ENCODE data around the gene SEH1L.

Gene SEH1L

DNA sequence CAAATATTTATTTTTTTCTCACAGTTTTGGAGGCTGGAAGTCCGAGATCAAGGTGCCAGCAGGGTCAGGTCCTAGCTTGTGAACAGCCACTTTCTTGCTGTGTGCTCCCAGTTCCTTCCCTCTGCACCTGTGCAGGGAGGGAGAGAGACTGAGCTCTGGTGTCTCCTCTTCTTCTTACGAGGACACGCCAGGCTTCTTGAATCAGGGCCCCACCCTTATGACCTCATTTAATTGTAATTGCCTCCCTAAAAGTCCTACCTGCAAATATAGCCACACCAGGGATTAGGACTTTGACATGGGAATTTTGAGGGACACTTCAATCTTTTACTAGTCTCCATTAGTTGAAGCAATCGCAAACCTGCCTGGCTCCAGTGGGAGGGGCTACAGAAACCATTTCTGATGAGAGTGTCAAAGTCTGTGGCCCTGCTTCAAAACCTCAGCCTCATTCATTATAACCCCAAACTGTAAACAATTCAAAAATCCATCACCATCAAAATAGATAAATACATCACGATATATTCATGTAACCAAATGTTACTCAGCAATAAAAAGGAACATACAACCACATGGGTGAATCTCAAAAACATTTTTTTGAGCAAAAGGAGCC, 18.2 kb upstream of the SEH1L start:
- H3K27ac ChIP-seq: no peak overlapping the region
- TF ChIP-seq, protein P1, sequence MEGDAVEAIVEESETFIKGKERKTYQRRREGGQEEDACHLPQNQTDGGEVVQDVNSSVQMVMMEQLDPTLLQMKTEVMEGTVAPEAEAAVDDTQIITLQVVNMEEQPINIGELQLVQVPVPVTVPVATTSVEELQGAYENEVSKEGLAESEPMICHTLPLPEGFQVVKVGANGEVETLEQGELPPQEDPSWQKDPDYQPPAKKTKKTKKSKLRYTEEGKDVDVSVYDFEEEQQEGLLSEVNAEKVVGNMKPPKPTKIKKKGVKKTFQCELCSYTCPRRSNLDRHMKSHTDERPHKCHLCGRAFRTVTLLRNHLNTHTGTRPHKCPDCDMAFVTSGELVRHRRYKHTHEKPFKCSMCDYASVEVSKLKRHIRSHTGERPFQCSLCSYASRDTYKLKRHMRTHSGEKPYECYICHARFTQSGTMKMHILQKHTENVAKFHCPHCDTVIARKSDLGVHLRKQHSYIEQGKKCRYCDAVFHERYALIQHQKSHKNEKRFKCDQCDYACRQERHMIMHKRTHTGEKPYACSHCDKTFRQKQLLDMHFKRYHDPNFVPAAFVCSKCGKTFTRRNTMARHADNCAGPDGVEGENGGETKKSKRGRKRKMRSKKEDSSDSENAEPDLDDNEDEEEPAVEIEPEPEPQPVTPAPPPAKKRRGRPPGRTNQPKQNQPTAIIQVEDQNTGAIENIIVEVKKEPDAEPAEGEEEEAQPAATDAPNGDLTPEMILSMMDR (conservative IDR thresholded peaks at IDR 0.05): no peak

DNA sequence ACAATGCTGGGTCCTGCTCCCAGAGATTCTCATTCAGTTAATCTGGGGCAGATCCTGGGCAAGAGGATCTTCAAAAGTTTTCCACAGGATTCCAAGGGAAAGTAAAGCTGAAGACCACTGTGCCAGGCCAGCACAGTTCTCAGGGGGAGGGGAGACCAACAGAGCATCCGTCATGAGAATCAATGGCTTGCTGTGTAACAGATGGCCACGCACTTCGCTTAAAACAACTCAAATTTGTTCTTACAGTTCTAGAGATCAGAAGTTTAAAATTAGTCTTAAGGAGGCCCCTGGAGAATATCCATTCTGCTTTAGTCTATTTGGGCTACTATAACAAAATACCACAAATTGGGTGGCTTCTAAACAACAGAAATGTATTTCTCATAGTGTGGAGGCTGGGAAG, 17.4 kb upstream of the SEH1L start:
- TF ChIP-seq, protein P1 (conservative IDR thresholded peaks at IDR 0.05): no peak
- no peak overlapping the region for H3K27ac ChIP-seq

DNA sequence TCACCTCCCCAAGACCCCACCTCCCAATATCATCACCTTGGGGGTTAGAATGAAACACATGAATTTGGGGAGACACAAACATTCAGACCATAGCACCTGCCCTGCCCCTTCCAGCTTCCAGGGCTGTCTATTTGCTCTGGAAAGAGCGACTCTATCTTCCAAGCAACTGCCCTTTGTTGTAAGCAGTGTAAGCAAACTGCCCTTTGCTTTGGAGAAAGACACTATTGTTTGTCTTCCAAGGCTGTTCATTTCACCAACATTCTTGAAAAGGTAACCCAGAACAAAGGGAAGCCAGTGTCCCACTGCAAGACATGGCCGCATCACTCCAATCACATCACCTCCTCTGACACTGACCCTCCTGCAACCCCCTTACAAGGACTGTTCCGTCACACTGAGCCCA, 16.9 kb upstream of the SEH1L start:
- no peak overlapping the region for H3K27ac ChIP-seq
- TF ChIP-seq, protein P1 (conservative IDR thresholded peaks at IDR 0.05): no peak

DNA sequence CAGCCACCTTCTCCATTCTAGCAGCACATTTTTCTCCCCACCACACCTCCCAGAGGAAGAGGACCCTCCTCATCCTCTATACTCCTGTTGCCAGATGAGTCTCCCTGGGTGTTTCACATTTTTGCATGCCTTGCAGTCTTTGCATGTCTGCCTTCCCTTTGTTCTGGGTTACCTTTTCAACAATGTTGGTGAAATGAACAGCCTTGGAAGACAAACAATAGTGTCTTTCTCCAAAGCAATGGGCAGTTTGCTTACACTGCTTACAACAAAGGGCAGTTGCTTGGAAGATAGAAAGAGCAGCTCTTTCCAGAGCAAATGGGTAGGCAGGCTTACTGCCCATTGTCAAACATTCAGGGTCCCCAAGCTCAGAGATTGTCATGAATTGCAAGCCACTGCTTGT, 14.5 kb upstream of the SEH1L start:
- TF ChIP-seq, protein P1 (conservative IDR thresholded peaks at IDR 0.05): no peak
- H3K27ac ChIP-seq: no peak overlapping the region

DNA sequence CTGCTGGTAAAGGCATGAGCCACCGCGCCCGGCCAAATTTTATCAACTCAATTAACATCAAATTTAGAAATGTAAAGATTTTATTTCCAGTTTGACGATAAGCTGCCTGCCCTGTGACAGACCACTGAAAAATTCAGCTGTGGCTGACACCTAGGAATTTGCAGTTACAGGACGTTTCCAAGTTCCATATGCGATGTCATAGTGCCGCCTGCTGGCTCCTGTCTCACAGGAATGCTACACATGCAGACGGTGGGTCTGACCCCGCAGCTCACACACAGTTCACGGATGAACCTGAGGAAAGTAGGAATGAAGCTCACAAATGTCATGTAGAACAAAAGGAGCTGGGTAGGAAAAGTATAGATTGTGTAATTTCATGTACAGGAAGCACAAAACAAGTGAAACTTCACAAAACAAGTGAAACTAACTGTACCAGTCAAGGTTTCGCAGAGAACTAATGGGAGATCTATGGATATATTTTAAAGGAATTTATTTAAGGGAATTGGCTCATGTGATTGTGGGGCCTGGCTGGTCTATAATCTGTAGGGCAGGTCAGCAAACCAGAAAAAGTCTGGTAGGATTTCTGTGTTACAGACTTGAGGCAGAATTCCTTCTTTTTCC, 13.2 kb upstream of the SEH1L start:
- no peak overlapping the region for H3K27ac ChIP-seq
- TF ChIP-seq, protein P1 (conservative IDR thresholded peaks at IDR 0.05): peak; percentile 92

DNA sequence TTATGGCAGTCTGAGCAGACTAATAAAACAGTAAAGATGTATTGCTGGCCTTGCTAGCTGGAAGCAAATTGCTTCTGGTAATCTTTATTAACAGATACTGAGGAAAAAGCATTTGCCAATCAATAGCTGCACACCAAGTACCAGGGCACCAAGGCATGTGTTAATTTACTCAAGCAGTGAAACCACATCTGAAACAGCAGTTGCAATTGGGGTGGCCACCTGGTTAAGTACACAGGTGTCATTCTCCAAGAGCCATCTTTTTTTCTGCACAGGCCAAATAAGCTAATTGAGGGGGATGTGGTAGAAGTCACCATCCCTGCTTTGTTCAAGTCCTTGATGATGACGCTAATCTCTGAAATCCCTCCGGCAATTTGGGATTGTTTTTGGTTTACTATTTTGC, 8.6 kb upstream of the SEH1L start:
- H3K27ac ChIP-seq: no peak overlapping the region
- TF ChIP-seq, protein P1 (conservative IDR thresholded peaks at IDR 0.05): no peak

DNA sequence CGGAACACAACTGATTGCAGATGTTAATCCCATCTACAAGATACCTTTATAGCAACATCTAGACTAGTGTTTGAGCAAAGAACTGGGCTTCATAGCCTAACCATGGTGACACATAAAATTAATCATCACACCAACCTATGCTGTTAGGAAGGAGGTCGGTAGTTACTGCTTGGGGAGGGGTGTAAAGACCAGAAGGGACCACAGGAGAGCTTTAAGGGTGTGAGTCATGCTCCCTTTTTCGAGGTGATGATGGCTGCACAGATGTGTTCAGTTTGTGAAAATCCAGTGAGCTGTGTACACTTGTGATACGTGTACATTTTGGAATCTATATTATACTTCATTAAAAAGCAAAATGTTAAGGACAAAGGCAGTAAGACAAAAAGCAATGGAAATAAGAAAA, 4.6 kb upstream of the SEH1L start:
- H3K27ac ChIP-seq: no peak overlapping the region
- TF ChIP-seq, protein P1 (conservative IDR thresholded peaks at IDR 0.05): no peak

All from VCaP (cell line).